Panc1 (cell line): ENCODE data around the gene ZRANB3. TPM values are rescaled to one million over a fixed set of nuclear protein-coding genes. Genes with fewer than 3 reads are reported as not detected.

ENCODE experiments used
- ATAC-seq: fragments of 200-7000 bp; cut with Tn5 transposase; 2 replicates; pipeline ENCODE4 v1.9.1; 2020; ENCODE audit warnings: mild to moderate bottlenecking, moderate library complexity
- BruUV-seq: library from RNA; stranded (reverse); fragments of 400-500 nt; replicated peaks from 2 replicates; lab custom pipeline; 2021; lab: Mats Ljungman, UMichigan
- CTCF ChIA-PET: fragments of 300-600 bp; sonication (Branson Sonifier 250); formaldehyde crosslinking; loops from one replicate; lab custom pipeline; 2022; ENCODE audit warnings: antibody characterized with exemption; lab: Charles Lee
- POLR2A ChIA-PET: fragments of 300-600 bp; sonication (Branson Sonifier 250); formaldehyde crosslinking; loops from one replicate; lab custom pipeline; 2022; ENCODE audit warnings: antibody characterized with exemption; lab: Charles Lee
- DNase-seq: peaks from one replicate; pipeline ENCODE4 v3.0.0-alpha.2; 2010; ENCODE audit warnings: low read depth, low spot score
- H3K27ac ChIP-seq: 2 replicates; pipeline ENCODE4 v1.5.1; 2011; ENCODE audit warnings: mild to moderate bottlenecking, low read length, inconsistent platforms
- H3K27me3 ChIP-seq: fragments of 200-500 bp; sonication (Bioruptor generic); 2 replicates; pipeline ENCODE4 v1.6.0; 2014; ENCODE audit warnings: low read length, inconsistent platforms; ENCODE audit not compliant: control insufficient read depth, insufficient read depth
- H3K36me3 ChIP-seq: fragments of 200-500 bp; sonication (Bioruptor generic); 2 replicates; pipeline ENCODE4 v1.5.1; 2014; ENCODE audit warnings: inconsistent platforms, mild to moderate bottlenecking, low read length, moderate library complexity; ENCODE audit not compliant: control insufficient read depth, insufficient read depth
- H3K4me1 ChIP-seq: 2 replicates; pipeline ENCODE4 v1.5.1; 2011; ENCODE audit warnings: inconsistent platforms, mild to moderate bottlenecking, low read length, moderate library complexity; ENCODE audit not compliant: control insufficient read depth, insufficient read depth
- H3K4me3 ChIP-seq, 2 experiments: 2 replicates each; pipeline ENCODE4 v1.5.1; 2011 to 2012; ENCODE audit warnings: low read depth in 2 of 2, low read length in 2 of 2, mild to moderate bottlenecking in 2 of 2, inconsistent platforms in 1 of 2, moderate library complexity in 1 of 2
- H3K9me3 ChIP-seq: fragments of 200-500 bp; sonication (Bioruptor generic); 2 replicates; pipeline ENCODE4 v1.5.1; 2014; ENCODE audit warnings: low read depth, mild to moderate bottlenecking, inconsistent platforms, low read length, moderate library complexity; ENCODE audit not compliant: control insufficient read depth, insufficient read depth
- CTCF ChIP-seq: fragments of 450-650 bp; IDR thresholded peaks from 2 replicates; pipeline ENCODE4 v1.5.1; 2017; ENCODE audit warnings: mild to moderate bottlenecking
- POLR2AphosphoS5 ChIP-seq: IDR thresholded peaks from 2 replicates; pipeline ENCODE4 v1.6.1; 2012; ENCODE audit warnings: mild to moderate bottlenecking, low read depth, low read length, moderate library complexity
- REST ChIP-seq, 2 experiments: IDR thresholded peaks; 2 replicates each; pipeline ENCODE4 v1.6.1; 2011 to 2012; ENCODE audit warnings: low read depth in 2 of 2, control low read depth in 1 of 2, low read length in 1 of 2, mild to moderate bottlenecking in 1 of 2, moderate library complexity in 1 of 2; ENCODE audit not compliant: insufficient read depth in 1 of 2
- SIN3A ChIP-seq: IDR thresholded peaks from 2 replicates; pipeline ENCODE4 v1.6.1; 2012; ENCODE audit warnings: low read depth, mild to moderate bottlenecking, low read length, moderate library complexity, borderline replicate concordance; ENCODE audit not compliant: insufficient read depth
- TCF7L2 ChIP-seq: IDR thresholded peaks from 2 replicates; pipeline ENCODE4 v1.6.1; 2011; ENCODE audit warnings: mild to moderate bottlenecking, low read depth, low read length, inconsistent platforms
- in situ Hi-C: cut with HindIII; loops from 2 replicates; pipeline ENCODE4 v1.10.0; 2016; ENCODE audit warnings: low sequenced_read_pairs, low pct_unique_long_range_greater_than_20kb
- intact Hi-C: fragments of 100-400 bp; cut with micrococcal nuclease; formaldehyde crosslinking; loops from one replicate; pipeline ENCODE4 v1.10.0; 2022; ENCODE audit not compliant: unreplicated experiment
- total RNA-seq: library from RNA; stranded (reverse); gene quantifications from one replicate; pipeline ENCODE4 v1.2.1, GENCODE V29; 2021; ENCODE audit not compliant: unreplicated experiment

ZRANB3 gene
- total RNA-seq, 1 experiment from 2014 or later: 11.7 TPM

- CTCF ChIA-PET: no interaction called here
- Histone ChIP-seq H3K27me3 (no peaks in the 10 kb centered on the region), H3K4me3 (no peak overlapping the region), H3K4me1 (no peaks in the 10 kb centered on the region), H3K9me3 (no peaks in the 10 kb centered on the region), H3K36me3 (peaks cover 17% of the 10 kb centered on the region), H3K27ac (no peak overlapping the region)
- POLR2A ChIA-PET: no interaction called here
- DNase-seq: no peak
- no TSS peak for BruUV-seq
- intact Hi-C loops (no loop called here), in situ Hi-C loops (no loop called here)
- no peak for ATAC-seq
- TF ChIP-seq POLR2AphosphoS5: no peak
- TF ChIP-seq REST (IDR thresholded peaks at IDR 0.05; ENCODE audit: insufficient read depth in 1 of 2, low read depth in 2 of 2, low read length in 1 of 2): no peak
- no peak for TF ChIP-seq TCF7L2
- no peak for TF ChIP-seq SIN3A
- no peak for TF ChIP-seq CTCF
Observed at GRCh38 chr2:135150725-135151124, 380.3 kb downstream of the ZRANB3 start.

- TF ChIP-seq SIN3A (no peak), TCF7L2 (no peak), CTCF (no peak), POLR2AphosphoS5 (no peak), REST (IDR thresholded peaks at IDR 0.05; ENCODE audit: insufficient read depth in 1 of 2, low read depth in 2 of 2, low read length in 1 of 2) (no peak)
- Histone ChIP-seq H3K9me3 (no peaks in the 10 kb centered on the region), H3K36me3 (peaks cover 12% of the 10 kb centered on the region), H3K4me3 (no peak overlapping the region), H3K4me1 (no peaks in the 10 kb centered on the region), H3K27ac (no peak overlapping the region), H3K27me3 (no peaks in the 10 kb centered on the region)
- ChIA-PET POLR2A (interaction anchor here (0.6 kb wide), 1 partner anchor 50 kb away, joined by 5 read pairs; no protein-coding TSS in a partner anchor), CTCF (no interaction called here)
- BruUV-seq: no TSS peak
- in situ Hi-C loops (no loop called here), intact Hi-C loops (no loop called here)
- ATAC-seq (no peak), DNase-seq (no peak)
Observed at GRCh38 chr2:135149251-135149650, 381.8 kb downstream of the ZRANB3 start.
